Fibroblast of villous mesenchyme (primary cell): ENCODE data around the gene CPN2. TPM values are rescaled to one million over a fixed set of nuclear protein-coding genes. Genes with fewer than 3 reads are reported as not detected.
A peak's percentile ranks its signal among the peaks of the same experiment; 100 is the strongest.

ENCODE experiments used
- DNase-seq: peaks from one replicate; pipeline ENCODE4 v3.0.0-alpha.2; 2010; ENCODE audit warnings: low read depth
- H3K4me3 ChIP-seq: 2 replicates; pipeline ENCODE4 v1.5.1; 2011; ENCODE audit warnings: low read depth, mild to moderate bottlenecking, low read length
- total RNA-seq: library from RNA; depleted of rRNA; stranded (reverse); fragments of >200 nt; gene quantifications from 2 replicates; pipeline ENCODE4 v1.2.3, GENCODE V29; 2012
- TF ChIP-seq, protein P1 (sequence below): IDR thresholded peaks from 2 replicates; pipeline ENCODE4 v1.5.1; 2012; ENCODE audit warnings: low read depth, mild to moderate bottlenecking, low read length; ENCODE audit not compliant: insufficient read depth

The CPN2 gene
- total RNA-seq, 1 donor = not detected

DNA sequence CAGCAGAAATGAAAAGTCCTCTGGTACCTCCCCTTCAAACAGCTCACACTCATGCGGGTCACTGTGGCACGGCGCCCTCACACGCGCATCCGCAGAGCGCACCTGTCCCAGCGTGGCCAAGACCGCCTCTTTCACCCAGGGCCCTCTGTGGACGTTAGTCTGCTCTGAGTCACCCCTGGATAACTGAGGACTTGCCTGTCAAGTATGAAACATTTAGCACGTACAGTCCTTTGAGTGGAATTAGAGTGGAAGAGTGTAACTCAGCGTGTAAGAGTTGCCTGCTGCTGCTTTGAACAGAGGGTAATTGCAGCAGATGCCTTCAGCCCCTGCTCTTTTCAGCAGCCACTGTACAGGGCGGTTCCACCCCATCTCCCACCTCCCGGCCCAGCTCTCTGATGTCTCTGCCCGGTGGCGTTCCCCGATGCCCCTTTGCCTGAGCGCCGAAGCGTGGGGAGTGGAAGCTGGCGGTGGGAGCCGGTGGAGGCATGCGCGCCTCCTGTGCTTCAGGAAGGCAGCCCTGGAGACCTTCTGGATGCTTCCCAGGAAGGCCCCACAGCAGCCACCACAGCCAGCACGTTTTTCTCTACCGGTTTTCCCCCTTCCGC lies 23.0 kb downstream of the CPN2 start:
- no peak overlapping the region for H3K4me3 ChIP-seq
- TF ChIP-seq, protein P1, sequence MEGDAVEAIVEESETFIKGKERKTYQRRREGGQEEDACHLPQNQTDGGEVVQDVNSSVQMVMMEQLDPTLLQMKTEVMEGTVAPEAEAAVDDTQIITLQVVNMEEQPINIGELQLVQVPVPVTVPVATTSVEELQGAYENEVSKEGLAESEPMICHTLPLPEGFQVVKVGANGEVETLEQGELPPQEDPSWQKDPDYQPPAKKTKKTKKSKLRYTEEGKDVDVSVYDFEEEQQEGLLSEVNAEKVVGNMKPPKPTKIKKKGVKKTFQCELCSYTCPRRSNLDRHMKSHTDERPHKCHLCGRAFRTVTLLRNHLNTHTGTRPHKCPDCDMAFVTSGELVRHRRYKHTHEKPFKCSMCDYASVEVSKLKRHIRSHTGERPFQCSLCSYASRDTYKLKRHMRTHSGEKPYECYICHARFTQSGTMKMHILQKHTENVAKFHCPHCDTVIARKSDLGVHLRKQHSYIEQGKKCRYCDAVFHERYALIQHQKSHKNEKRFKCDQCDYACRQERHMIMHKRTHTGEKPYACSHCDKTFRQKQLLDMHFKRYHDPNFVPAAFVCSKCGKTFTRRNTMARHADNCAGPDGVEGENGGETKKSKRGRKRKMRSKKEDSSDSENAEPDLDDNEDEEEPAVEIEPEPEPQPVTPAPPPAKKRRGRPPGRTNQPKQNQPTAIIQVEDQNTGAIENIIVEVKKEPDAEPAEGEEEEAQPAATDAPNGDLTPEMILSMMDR = no peak
- no peak for DNase-seq

DNA sequence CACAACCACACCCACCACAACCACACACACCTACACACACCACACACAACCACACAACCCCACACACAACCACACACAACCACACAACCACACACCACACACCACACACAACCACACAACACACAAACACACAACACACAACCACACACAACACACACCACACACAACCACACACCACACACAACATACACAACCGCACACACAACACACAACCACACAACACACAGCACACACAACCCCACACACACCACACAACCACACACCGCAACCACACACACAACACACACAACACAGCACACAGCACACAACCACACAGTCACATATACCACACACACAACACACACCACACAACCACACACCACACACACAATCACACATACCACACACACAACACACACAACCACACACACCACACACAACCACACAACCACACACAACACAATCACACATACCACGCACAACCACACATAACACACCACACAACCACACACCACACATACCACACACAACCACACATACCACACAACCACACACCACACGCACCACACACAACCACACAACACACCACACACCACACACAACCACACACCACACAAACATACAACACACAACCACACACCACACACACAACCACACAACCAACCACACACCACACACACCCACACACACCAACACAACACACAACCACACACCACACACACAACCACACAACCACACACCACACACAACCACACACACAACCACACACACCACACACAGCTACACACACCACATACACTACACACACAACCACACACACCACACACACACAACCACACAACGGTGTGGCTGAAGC lies 23.7 kb downstream of the CPN2 start:
- no peak overlapping the region for H3K4me3 ChIP-seq
- DNase-seq = no peak
- TF ChIP-seq, protein P1 = no peak

DNA sequence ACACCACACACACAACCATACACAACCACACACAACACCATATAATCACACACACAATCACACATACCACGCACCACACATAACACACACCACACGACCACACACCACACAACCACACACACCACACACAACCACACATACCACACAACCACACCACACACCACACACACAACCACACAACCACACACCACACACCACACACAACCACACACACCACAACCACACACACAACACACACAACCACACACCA lies 24.2 kb downstream of the CPN2 start:
- no peak overlapping the region for H3K4me3 ChIP-seq
- no peak for DNase-seq
- TF ChIP-seq, protein P1 = no peak

DNA sequence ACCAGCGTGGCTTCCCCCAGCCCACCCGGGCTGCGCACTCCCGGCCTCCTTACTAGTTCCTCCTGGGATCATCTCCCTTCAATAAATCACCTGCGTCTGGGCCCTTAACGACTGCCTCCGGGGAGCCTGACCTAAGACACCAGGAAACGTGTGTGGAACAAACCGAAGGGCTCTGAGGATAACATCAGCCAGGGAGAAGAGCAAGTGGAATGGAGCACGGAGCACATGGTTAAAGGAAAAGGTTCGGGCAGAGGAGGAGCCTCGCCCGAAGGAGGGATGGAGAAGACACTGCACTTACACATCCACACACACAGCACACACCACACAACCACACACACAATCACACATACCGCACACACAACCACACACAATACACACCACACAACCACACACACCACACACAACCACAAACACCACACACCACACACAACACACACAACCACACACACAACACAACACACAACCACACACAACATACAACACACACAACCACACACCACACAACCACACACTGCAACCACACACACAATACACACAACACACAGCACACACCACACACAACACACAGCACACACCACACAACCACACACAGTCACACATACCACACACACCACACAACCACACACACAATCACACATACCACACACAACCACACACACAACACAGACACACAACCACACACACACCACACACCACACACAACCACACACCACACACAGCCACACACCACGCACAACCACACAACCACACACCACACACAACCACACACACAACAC lies 24.7 kb downstream of the CPN2 start:
- TF ChIP-seq, protein P1 = no peak
- DNase-seq = peak; percentile 39
- no peak overlapping the region for H3K4me3 ChIP-seq

DNA sequence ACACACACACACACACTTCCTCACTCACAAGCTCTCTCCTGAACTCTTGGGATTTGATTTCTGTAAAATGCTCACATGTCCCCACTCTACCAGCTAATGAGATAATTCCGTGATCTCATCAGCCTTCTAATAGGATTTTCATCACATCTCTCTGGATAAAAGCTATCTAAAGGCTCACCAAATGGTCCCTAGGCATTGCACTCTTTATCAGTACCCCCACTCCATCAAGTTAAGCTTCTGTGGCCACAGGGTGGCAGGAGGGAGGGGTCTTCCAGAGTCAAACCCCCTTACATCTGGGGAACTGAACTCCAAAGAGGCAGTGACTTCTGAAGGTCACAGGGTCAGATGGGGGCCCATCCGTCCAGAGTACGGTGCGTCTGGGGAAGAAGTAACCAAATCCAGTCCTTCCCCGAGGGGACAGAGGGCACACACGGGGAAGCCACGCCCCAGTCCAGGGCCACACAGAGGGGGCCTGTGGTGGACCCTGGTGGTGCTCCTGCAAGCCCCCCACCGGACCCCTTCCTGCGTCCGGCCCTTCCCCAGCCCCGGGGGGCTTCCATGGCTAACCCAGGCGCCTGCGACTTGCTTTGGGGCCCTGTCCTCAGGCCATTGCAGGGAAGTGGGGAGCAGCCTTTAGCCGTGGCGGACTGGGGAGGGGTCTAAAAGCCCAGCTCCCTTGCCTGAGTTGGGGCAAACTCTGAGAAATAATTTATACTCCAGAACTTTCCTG lies 25.5 kb downstream of the CPN2 start:
- no peak overlapping the region for H3K4me3 ChIP-seq
- no peak for DNase-seq
- TF ChIP-seq, protein P1 = no peak

DNA sequence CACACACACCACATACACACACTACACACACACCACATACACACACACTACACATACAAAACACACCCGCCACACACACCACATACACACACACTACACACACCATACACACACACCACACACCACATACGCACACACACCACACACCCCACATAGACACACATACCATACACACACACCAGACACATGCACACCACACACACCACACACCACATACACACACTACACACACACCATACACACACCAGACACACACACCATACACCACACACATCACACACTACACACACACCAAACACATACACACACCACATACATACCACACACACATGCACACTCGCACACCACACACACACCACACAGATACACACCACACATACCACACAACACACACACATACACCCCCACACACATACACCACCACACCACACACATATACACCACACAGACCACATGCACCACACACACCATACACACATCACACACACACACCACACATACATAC lies 26.3 kb downstream of the CPN2 start:
- DNase-seq = no peak
- H3K4me3 ChIP-seq = no peak overlapping the region
- TF ChIP-seq, protein P1 = no peak
